Placental pericyte (primary cell): ENCODE measurements around the gene GM2A. TPM values are rescaled to one million over a fixed set of nuclear protein-coding genes. Genes with fewer than 3 reads are reported as not detected.

Source experiments
- total RNA-seq: library from RNA; depleted of rRNA; stranded (reverse); fragments of >200 nt; gene quantifications from 2 replicates; pipeline ENCODE4 v1.2.3, GENCODE V29; 2012

Gene GM2A
- 17.5 and 19.9 TPM in 2 replicates for total RNA-seq

DNA sequence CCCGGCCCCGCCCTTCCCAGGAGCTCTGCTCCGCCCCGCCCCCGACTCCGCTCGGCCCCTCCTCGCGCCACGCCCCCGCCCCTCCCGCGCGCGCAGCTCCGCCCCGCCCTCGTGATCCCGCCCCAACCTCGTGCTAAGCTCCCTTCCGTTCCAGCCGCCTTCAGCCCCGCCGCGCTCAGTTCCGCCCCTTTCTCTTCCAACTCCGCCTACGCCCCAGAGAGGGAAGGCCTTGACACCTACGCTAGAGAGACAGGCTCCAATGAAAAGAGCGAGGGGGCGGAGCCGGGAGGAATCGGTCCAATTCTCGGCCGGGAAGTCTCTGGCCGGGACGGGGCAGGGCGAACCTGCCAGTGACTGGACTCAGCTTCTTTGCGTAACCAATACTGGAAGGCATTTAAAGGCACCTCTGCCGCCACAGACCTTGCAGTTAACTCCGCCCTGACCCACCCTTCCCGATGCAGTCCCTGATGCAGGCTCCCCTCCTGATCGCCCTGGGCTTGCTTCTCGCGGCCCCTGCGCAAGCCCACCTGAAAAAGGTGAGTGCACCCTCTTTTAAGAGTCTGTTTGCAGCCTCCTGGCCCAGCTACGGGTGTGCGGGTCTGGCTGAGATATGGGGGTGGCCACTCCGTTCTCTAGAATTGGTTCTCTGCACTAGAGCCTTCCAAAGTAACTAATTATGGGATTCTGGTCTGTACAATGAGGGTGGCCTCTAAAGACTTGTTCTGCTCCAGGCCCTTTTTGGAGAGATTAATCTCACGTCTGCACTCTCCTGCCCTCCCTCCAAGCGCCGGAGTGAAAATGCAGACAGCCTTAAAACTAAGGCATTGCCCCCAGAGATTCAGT lies at the start of gene GM2A:
Gene GM2A (plus strand): TSS at position 424 of the 843 bp plus-strand sequence. CDS start 32 bp downstream, at position 456.

DNA sequence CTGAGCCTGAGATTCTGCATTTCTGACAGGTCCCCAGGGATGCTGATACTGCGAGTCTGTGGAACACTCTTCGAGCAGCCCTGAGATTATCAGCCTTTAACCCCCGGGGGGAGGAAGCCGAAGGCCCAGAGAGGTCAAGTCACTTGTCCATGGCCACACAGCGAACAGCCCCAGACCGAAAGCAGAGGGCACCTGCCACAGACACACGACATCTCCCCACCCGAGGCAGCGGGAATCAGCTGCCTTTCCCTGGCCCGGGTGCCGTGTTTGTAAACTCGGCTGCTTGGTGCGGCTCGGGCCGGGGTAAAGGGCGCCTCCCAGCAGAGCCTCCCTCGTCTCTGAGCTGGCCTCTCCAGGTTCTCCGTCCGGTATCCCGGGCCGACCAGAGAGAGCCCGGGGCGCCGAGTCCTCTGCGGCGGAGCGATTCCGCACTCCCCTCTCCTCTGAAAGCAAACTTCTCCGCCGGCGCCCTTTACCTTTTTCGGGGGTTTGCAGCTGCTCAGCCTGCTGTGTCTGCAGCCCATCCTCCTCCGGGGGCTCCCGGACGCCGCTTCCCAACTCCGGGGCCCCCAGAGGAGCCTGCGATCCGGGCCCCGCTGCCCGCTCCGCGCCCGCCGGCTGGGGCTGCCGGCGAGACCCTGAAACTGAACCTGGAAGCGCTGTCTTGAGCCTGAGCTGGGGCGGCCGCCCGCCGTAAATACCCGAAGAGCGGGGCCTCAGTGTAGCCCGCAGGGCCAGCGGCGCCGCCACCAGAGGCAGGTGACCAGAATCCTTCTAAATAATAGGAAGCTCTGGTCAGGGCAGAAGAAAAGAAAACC lies 29.3 kb upstream of the GM2A start, which contains the start of gene CCDC69:
Gene CCDC69 (minus strand): TSS at position 646 of the 818 bp plus-strand sequence. CDS start 122 bp downstream, at position 524.

DNA sequence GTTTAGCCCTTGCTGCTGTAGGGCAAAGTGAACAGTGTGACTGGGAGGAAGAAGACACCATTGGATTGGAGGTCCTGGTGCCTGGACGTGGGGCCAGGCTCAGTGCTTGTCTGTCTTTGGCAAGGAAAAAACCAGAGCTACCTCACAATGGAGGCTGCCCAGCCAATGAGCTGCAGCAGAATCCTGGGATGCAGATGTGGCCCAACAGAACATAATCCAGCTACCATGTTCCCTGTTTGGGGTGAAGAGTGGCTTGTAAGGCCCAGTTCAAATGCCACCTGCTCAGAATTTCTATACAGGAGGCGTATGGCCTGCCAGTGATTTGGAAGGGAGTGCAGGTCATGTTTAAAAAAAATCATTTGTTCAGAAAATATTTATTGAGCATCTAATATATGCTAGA lies 50.7 kb downstream of the GM2A start, which contains the start of gene SLC36A3:
Gene SLC36A3 (minus strand): TSS at position 101 of the 400 bp plus-strand sequence. CDS start 412 bp downstream, outside the sequence.

Other genes with a start within 250 kb of the GM2A start
- gene GPX3, start 232.6 kb upstream of the GM2A start, total RNA-seq: 6.2 and 28.9 TPM in 2 replicates
- 120 and 235 TPM in 2 replicates for gene TNIP1, start 172.2 kb upstream of the GM2A start, total RNA-seq
- gene ANXA6, start 95.4 kb upstream of the GM2A start, total RNA-seq: 409 and 616 TPM in 2 replicates
- gene CCDC69, start 29.1 kb upstream of the GM2A start, total RNA-seq: 2.4 and 14.9 TPM in 2 replicates
- not detected in 2 replicates for gene SLC36A3, start 50.6 kb downstream of the GM2A start, total RNA-seq
- not detected in 2 replicates for gene SLC36A2, start 94.4 kb downstream of the GM2A start, total RNA-seq
- gene SLC36A1, start 194.4 kb downstream of the GM2A start, total RNA-seq: 14.2 and 20.6 TPM in 2 replicates